K562 (cell line): ENCODE measurements around the gene MYCBPAP.

Source experiments
- ARHGAP35 ChIP-seq: fragments of 450-650 bp; IDR thresholded peaks from 2 replicates; pipeline ENCODE4 v1.6.1; 2018; ENCODE audit not compliant: partially characterized antibody
- ATF1 ChIP-seq, 2 experiments: fragments of 450-650 bp in 1 of 2; IDR thresholded peaks; 2 replicates each; pipeline ENCODE4 v1.6.1; 2016; ENCODE audit warnings: missing compliant biosample characterization in 1 of 2, missing genetic modification characterization in 1 of 2
- CBX5 ChIP-seq: IDR thresholded peaks from 2 replicates; pipeline ENCODE4 v1.6.1; 2014; ENCODE audit warnings: low read depth, borderline replicate concordance
- CTCF ChIP-seq, 3 experiments: IDR thresholded peaks in 2 of 3; conservative IDR thresholded peaks in 1 of 3; 2 replicates each; pipeline ENCODE4 v1.5.1; 2011 to 2012; ENCODE audit warnings: low read length in 3 of 3, mild to moderate bottlenecking in 3 of 3, control low read depth in 2 of 3, improper control_type of control experiment in 1 of 3, inconsistent platforms in 1 of 3, low read depth in 1 of 3, mixed read lengths in 1 of 3, moderate library complexity in 1 of 3; ENCODE audit not compliant: insufficient read depth in 2 of 3
- E2F6 ChIP-seq, 2 experiments: IDR thresholded peaks; 2 replicates each; pipeline ENCODE4 v1.6.1; 2011; ENCODE audit warnings: borderline replicate concordance in 1 of 2, control low read depth in 1 of 2, low read depth in 1 of 2, low read length in 1 of 2, mild to moderate bottlenecking in 1 of 2, mixed read lengths in 1 of 2, moderate library complexity in 1 of 2; ENCODE audit not compliant: insufficient read depth in 1 of 2, insufficient read length in 1 of 2, poor library complexity in 1 of 2, severe bottlenecking in 1 of 2; ENCODE audit errors: extremely low read depth in 1 of 2
- FOXA1 ChIP-seq: fragments of 450-650 bp; IDR thresholded peaks from 2 replicates; pipeline ENCODE4 v1.6.1; 2016; ENCODE audit warnings: mild to moderate bottlenecking, borderline replicate concordance
- SAFB ChIP-seq: fragments of 200-400 bp; formaldehyde crosslinking; IDR thresholded peaks from 2 replicates; pipeline ENCODE4 v1.6.1; 2017; ENCODE audit warnings: low read depth, low read length, borderline replicate concordance
- ZFP30 ChIP-seq: fragments of 250-450 bp; sonication (Bioruptor Pico); IDR thresholded peaks from 2 replicates; pipeline ENCODE4 v1.8.0; 2022; ENCODE audit warnings: moderate library complexity, mild to moderate bottlenecking, inconsistent platforms, borderline replicate concordance
- ZNF512 ChIP-seq: IDR thresholded peaks from 2 replicates; pipeline ENCODE4 v1.6.1; 2016; ENCODE audit warnings: missing genetic modification characterization, missing compliant biosample characterization

GRCh38 chr17:50488880-50489279 lies 19.4 kb upstream of the MYCBPAP start:
- TF ChIP-seq CTCF (IDR thresholded peaks at IDR 0.05 in 2 of 3, conservative IDR thresholded peaks at IDR 0.05 in 1 of 3; ENCODE audit: insufficient read depth in 2 of 3, low read depth in 1 of 3, low read length in 3 of 3) (no peak), ATF1 (CRISPR knock-in tag; IDR thresholded peaks at IDR 0.05) (no peak), ATF1 (tag; IDR thresholded peaks at IDR 0.05) (no peak), CBX5 (no peak), ZFP30 (no peak), ZNF512 (tag) (no peak), E2F6 (IDR thresholded peaks at IDR 0.05; ENCODE audit: borderline replicate concordance in 1 of 2, extremely low read depth in 1 of 2, insufficient read depth in 1 of 2, insufficient read length in 1 of 2, low read depth in 1 of 2, low read length in 1 of 2, poor library complexity in 1 of 2, severe bottlenecking in 1 of 2) (no peak), FOXA1 (no peak), ARHGAP35 (no peak), SAFB (no peak)
